WTC11 (cell line): Measurements from ENCODE around the gene RHOF. TPM values are rescaled to one million over a fixed set of nuclear protein-coding genes. Genes with fewer than 3 reads are reported as not detected.
A peak's percentile ranks its signal among the peaks of the same experiment; 100 is the strongest.

ENCODE experiments used
- ATAC-seq: fragments of 200-7000 bp; cut with Tn5 transposase; 2 replicates; pipeline ENCODE4 v1.10.0; 2021; ENCODE audit warnings: mild to moderate bottlenecking, moderate library complexity
- CTCF ChIA-PET: fragments of 300-600 bp; sonication (Branson Sonifier 250); formaldehyde crosslinking; loops from one replicate; lab custom pipeline; 2021; ENCODE audit warnings: antibody characterized with exemption; lab: Charles Lee
- POLR2A ChIA-PET: fragments of 350-600 bp; sonication (Branson Sonifier 250); formaldehyde crosslinking; loops from one replicate; lab custom pipeline; 2021; ENCODE audit warnings: antibody characterized with exemption; lab: Charles Lee
- DNase-seq: peaks from one replicate; pipeline ENCODE4 v3.0.0; 2021; ENCODE audit warnings: low spot score
- H3K27ac Mint-ChIP-seq: 2 replicates; pipeline ENCODE4 v1.8.0; 2021; ENCODE audit warnings: mixed read lengths
- H3K27me3 Mint-ChIP-seq: 2 replicates; pipeline ENCODE4 v1.8.0; 2021; ENCODE audit warnings: low read depth, mild to moderate bottlenecking, moderate library complexity, mixed read lengths
- H3K36me3 Mint-ChIP-seq: 2 replicates; pipeline ENCODE4 v1.8.0; 2021; ENCODE audit warnings: mixed read lengths
- H3K4me1 Mint-ChIP-seq: 2 replicates; pipeline ENCODE4 v1.8.0; 2022; ENCODE audit warnings: mixed read lengths
- H3K4me3 Mint-ChIP-seq: 2 replicates; pipeline ENCODE4 v1.8.0; 2021; ENCODE audit warnings: mild to moderate bottlenecking, moderate library complexity, mixed read lengths
- H3K9me3 Mint-ChIP-seq: 2 replicates; pipeline ENCODE4 v1.8.0; 2021; ENCODE audit warnings: mixed read lengths
- AFF4 ChIP-seq: sonication (generic); formaldehyde crosslinking; IDR thresholded peaks from 2 replicates; pipeline ENCODE4 v1.8.1; 2023; ENCODE audit warnings: mild to moderate bottlenecking, missing genetic modification reagents, borderline replicate concordance
- ATF1 ChIP-seq: sonication (generic); formaldehyde crosslinking; IDR thresholded peaks from 2 replicates; pipeline ENCODE4 v1.8.1; 2023; ENCODE audit warnings: mild to moderate bottlenecking, moderate library complexity, missing genetic modification reagents
- E2F1 ChIP-seq: sonication (generic); formaldehyde crosslinking; IDR thresholded peaks from 2 replicates; pipeline ENCODE4 v1.8.0; 2022; ENCODE audit warnings: mild to moderate bottlenecking, missing genetic modification reagents
- GABPB1 ChIP-seq: sonication (generic); formaldehyde crosslinking; IDR thresholded peaks from 2 replicates; pipeline ENCODE4 v1.8.1; 2023; ENCODE audit warnings: mild to moderate bottlenecking, missing genetic modification reagents
- GTF2I ChIP-seq: fragments of 250-450 bp; sonication (Bioruptor Pico); conservative IDR thresholded peaks from 2 replicates; pipeline ENCODE4 v1.4.0; 2021; ENCODE audit warnings: mild to moderate bottlenecking
- IRF2 ChIP-seq: sonication (generic); formaldehyde crosslinking; IDR thresholded peaks from 2 replicates; pipeline ENCODE4 v1.8.0; 2022; ENCODE audit warnings: low read depth, missing genetic modification reagents, borderline replicate concordance
- SMAD4 ChIP-seq: sonication (generic); formaldehyde crosslinking; IDR thresholded peaks from 2 replicates; pipeline ENCODE4 v1.8.0; 2022; ENCODE audit warnings: mild to moderate bottlenecking, missing genetic modification reagents
- SOX15 ChIP-seq: fragments of 250-450 bp; sonication (Bioruptor Pico); IDR thresholded peaks from 2 replicates; pipeline ENCODE4 v1.9.0; 2021; ENCODE audit warnings: mild to moderate bottlenecking
- TP53 ChIP-seq: sonication (generic); formaldehyde crosslinking; IDR thresholded peaks from 2 replicates; pipeline ENCODE4 v1.8.1; 2023; ENCODE audit warnings: mild to moderate bottlenecking, missing genetic modification reagents
- USF2 ChIP-seq: sonication (generic); formaldehyde crosslinking; IDR thresholded peaks from 2 replicates; pipeline ENCODE4 v1.8.1; 2023; ENCODE audit warnings: mild to moderate bottlenecking, missing genetic modification reagents, moderate library complexity
- ZNF396 ChIP-seq: fragments of 250-450 bp; sonication (Bioruptor Pico); IDR thresholded peaks from 2 replicates; pipeline ENCODE4 v1.8.0; 2021; ENCODE audit warnings: mild to moderate bottlenecking, moderate library complexity, borderline replicate concordance
- total RNA-seq: library from RNA; stranded (reverse); gene quantifications from 3 replicates; pipeline ENCODE4 v1.2.3, GENCODE V29; 2021
- TF ChIP-seq, protein P1 (sequence below): fragments of 250-450 bp; sonication (Bioruptor Pico); IDR thresholded peaks from 2 replicates; pipeline ENCODE4 v1.9.0; 2021; ENCODE audit warnings: moderate library complexity, mild to moderate bottlenecking, inconsistent platforms, borderline replicate concordance
- TF ChIP-seq, protein P2 (sequence below): fragments of 250-450 bp; sonication (Bioruptor Pico); conservative IDR thresholded peaks from 2 replicates; pipeline ENCODE4 v1.9.0; 2021; ENCODE audit warnings: mild to moderate bottlenecking
- TF ChIP-seq, protein P3 (sequence below): fragments of 250-450 bp; sonication (Bioruptor Pico); IDR thresholded peaks from 2 replicates; pipeline ENCODE4 v1.8.0; 2021; ENCODE audit warnings: mild to moderate bottlenecking
- TF ChIP-seq, protein P4 (sequence below): sonication (generic); formaldehyde crosslinking; IDR thresholded peaks from 2 replicates; pipeline ENCODE4 v1.8.1; 2022; ENCODE audit warnings: mild to moderate bottlenecking, missing genetic modification reagents, moderate library complexity, borderline replicate concordance
- TF ChIP-seq, protein P5 (sequence below): fragments of 250-450 bp; sonication (Bioruptor Pico); IDR thresholded peaks from 2 replicates; pipeline ENCODE4 v2.1.2; 2022; ENCODE audit warnings: mild to moderate bottlenecking, moderate library complexity
- TF ChIP-seq, protein P6 (sequence below): sonication (generic); formaldehyde crosslinking; conservative IDR thresholded peaks from 2 replicates; pipeline ENCODE4 v1.8.1; 2023; ENCODE audit warnings: mild to moderate bottlenecking, low read depth, missing genetic modification reagents, moderate library complexity
- TF ChIP-seq, protein P7 (sequence below): sonication (generic); formaldehyde crosslinking; IDR thresholded peaks from 2 replicates; pipeline ENCODE4 v1.8.0; 2022; ENCODE audit warnings: mild to moderate bottlenecking, missing genetic modification reagents

Gene RHOF
- total RNA-seq, 1 experiment from 2014 or later: 45.3 TPM

- TF ChIP-seq E2F1 (CRISPR knock-in tag) (no peak), IRF2 (no peak)
- TF ChIP-seq, protein P1, sequence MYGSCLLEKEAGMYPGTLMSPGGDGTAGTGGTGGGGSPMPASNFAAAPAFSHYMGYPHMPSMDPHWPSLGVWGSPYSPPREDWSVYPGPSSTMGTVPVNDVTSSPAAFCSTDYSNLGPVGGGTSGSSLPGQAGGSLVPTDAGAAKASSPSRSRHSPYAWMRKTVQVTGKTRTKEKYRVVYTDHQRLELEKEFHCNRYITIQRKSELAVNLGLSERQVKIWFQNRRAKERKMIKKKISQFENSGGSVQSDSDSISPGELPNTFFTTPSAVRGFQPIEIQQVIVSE (CRISPR knock-in tag): no peak
- TF ChIP-seq, protein P2, sequence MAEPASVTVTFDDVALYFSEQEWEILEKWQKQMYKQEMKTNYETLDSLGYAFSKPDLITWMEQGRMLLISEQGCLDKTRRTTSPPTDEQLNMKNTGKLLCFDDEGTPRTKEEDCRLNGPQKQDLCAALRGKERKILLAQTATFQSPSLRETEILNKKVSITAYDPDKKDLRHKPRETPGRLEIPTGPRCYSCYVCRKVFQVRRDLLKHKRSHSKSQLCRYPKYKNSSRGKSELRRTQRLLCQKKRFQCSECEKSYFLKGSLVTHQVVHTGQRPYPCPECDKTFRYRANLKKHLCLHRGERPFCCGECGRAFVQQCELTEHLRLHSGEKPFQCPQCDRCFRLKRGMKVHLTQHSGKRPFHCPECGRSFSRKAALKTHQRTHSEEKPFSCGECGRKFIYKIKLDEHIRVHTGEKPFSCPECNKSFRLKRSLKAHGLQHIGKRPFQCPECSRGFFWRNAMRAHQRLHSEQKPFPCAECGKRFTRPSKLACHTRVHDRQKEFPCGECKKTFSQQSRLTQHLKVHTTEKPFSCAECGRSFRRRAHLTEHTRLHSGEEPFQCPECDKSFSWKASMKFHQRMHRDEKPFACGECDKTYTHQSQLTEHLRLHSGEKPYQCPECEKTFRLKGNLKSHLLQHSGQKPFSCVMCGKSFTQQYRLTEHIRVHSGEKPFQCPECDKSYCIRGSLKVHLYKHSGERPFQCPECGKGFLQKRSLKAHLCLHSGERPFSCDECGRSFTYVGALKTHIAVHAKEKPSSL (CRISPR knock-in tag): no peak
Measured at GRCh38 chr12:121786440-121786825, 7.1 kb downstream of the RHOF start (continued).

DNA sequence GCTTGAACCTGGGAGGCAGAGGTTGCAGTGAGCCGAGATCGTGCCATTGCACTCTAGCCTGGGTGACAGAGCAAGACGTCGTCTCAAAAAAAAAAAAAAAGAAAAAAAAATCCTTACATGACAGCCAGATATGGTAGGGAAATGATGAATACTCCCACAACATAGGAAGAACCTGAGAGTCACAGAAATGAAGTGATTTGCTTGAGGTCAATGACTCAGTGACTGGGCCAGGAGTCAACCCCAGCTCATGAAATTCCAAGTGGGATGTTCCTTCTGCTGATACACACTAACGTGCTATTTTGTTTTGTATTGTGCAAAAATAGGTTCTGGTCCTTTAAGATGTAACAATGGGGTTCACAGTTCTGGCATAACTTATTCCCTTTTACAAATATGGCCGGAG is 9.0 kb downstream of the RHOF start:
- CTCF ChIA-PET: interaction anchor here (0.7 to 15.3 kb wide), 4 partner anchors 9 to 279 kb away, joined by 4 to 227 read pairs (median 7); partner anchors contain the start of gene RHOF
- no peaks in the 10 kb centered on the region; the same call in 1 of the 2 replicates for H3K27me3 Mint-ChIP-seq
- no peak overlapping the region for H3K4me3 Mint-ChIP-seq
- no peak for DNase-seq
- POLR2A ChIA-PET: no interaction called here
- peaks cover 12% of the 10 kb centered on the region for H3K4me1 Mint-ChIP-seq
- H3K9me3 Mint-ChIP-seq: no peaks in the 10 kb centered on the region
- no peak for ATAC-seq
- H3K36me3 Mint-ChIP-seq: peaks cover 11% of the 10 kb centered on the region
- TF ChIP-seq GTF2I (no peak), ZNF396 (CRISPR knock-in tag) (no peak), ATF1 (no peak), SMAD4 (CRISPR knock-in tag) (no peak), GABPB1 (CRISPR knock-in tag) (no peak), TP53 (CRISPR knock-in tag) (no peak), AFF4 (CRISPR knock-in tag) (no peak), SOX15 (CRISPR knock-in tag) (no peak), USF2 (no peak)
- TF ChIP-seq, protein P3, sequence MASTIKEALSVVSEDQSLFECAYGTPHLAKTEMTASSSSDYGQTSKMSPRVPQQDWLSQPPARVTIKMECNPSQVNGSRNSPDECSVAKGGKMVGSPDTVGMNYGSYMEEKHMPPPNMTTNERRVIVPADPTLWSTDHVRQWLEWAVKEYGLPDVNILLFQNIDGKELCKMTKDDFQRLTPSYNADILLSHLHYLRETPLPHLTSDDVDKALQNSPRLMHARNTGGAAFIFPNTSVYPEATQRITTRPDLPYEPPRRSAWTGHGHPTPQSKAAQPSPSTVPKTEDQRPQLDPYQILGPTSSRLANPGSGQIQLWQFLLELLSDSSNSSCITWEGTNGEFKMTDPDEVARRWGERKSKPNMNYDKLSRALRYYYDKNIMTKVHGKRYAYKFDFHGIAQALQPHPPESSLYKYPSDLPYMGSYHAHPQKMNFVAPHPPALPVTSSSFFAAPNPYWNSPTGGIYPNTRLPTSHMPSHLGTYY (CRISPR knock-in tag): no peak
- TF ChIP-seq, protein P4, sequence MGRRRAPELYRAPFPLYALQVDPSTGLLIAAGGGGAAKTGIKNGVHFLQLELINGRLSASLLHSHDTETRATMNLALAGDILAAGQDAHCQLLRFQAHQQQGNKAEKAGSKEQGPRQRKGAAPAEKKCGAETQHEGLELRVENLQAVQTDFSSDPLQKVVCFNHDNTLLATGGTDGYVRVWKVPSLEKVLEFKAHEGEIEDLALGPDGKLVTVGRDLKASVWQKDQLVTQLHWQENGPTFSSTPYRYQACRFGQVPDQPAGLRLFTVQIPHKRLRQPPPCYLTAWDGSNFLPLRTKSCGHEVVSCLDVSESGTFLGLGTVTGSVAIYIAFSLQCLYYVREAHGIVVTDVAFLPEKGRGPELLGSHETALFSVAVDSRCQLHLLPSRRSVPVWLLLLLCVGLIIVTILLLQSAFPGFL: no peak
- TF ChIP-seq, protein P5, sequence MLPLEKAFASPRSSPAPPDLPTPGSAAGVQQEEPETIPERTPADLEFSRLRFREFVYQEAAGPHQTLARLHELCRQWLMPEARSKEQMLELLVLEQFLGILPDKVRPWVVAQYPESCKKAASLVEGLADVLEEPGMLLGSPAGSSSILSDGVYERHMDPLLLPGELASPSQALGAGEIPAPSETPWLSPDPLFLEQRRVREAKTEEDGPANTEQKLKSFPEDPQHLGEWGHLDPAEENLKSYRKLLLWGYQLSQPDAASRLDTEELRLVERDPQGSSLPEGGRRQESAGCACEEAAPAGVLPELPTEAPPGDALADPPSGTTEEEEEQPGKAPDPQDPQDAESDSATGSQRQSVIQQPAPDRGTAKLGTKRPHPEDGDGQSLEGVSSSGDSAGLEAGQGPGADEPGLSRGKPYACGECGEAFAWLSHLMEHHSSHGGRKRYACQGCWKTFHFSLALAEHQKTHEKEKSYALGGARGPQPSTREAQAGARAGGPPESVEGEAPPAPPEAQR (CRISPR knock-in tag): no peak
- TF ChIP-seq, protein P6, sequence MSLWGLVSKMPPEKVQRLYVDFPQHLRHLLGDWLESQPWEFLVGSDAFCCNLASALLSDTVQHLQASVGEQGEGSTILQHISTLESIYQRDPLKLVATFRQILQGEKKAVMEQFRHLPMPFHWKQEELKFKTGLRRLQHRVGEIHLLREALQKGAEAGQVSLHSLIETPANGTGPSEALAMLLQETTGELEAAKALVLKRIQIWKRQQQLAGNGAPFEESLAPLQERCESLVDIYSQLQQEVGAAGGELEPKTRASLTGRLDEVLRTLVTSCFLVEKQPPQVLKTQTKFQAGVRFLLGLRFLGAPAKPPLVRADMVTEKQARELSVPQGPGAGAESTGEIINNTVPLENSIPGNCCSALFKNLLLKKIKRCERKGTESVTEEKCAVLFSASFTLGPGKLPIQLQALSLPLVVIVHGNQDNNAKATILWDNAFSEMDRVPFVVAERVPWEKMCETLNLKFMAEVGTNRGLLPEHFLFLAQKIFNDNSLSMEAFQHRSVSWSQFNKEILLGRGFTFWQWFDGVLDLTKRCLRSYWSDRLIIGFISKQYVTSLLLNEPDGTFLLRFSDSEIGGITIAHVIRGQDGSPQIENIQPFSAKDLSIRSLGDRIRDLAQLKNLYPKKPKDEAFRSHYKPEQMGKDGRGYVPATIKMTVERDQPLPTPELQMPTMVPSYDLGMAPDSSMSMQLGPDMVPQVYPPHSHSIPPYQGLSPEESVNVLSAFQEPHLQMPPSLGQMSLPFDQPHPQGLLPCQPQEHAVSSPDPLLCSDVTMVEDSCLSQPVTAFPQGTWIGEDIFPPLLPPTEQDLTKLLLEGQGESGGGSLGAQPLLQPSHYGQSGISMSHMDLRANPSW (CRISPR knock-in tag): no peak
- TF ChIP-seq, protein P7, sequence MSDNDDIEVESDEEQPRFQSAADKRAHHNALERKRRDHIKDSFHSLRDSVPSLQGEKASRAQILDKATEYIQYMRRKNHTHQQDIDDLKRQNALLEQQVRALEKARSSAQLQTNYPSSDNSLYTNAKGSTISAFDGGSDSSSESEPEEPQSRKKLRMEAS (CRISPR knock-in tag): no peak
- 0 out of 2 replicates have a peak overlapping the region, but pooled peaks have one; percentile 16 for H3K27ac Mint-ChIP-seq
